IMR-90 (cell line): ENCODE data around the gene MDP1. TPM values are rescaled to one million over a fixed set of nuclear protein-coding genes. Genes with fewer than 3 reads are reported as not detected.
A peak's percentile ranks its signal among the peaks of the same experiment; 100 is the strongest.

Experiments
- ATAC-seq: fragments of 200-7000 bp; cut with Tn5 transposase; 2 replicates; pipeline ENCODE4 v1.9.1; 2020; ENCODE audit warnings: low read depth, mild to moderate bottlenecking, moderate library complexity
- BruUV-seq: library from RNA; stranded (reverse); fragments of 400-500 nt; replicated peaks from 2 replicates; lab custom pipeline; 2021; lab: Mats Ljungman, UMichigan
- CTCF ChIA-PET: fragments of 300-600 bp; formaldehyde crosslinking; extraction: SDS; loops from one replicate; lab custom pipeline; 2021; ENCODE audit warnings: antibody characterized with exemption; lab: Yijun Ruan, JAX
- POLR2A ChIA-PET: fragments of 300-600 bp; sonication (Branson Sonifier 250); formaldehyde crosslinking; loops from one replicate; lab custom pipeline; 2022; ENCODE audit warnings: antibody characterized with exemption; ENCODE audit not compliant: unreplicated experiment; lab: Charles Lee
- DNase-seq: peaks from one replicate; pipeline ENCODE4 v3.0.0; 2013
- H2AFZ ChIP-seq: replicated peaks from 2 replicates; pipeline ENCODE3; 2013; ENCODE audit warnings: low read length, mild to moderate bottlenecking; ENCODE audit not compliant: poor library complexity
- H2AK5ac ChIP-seq: 2 replicates; pipeline ENCODE4 v1.6.1; 2013; ENCODE audit warnings: low read depth, low read length, inconsistent platforms
- H2AK9ac ChIP-seq: replicated peaks from 2 replicates; pipeline ENCODE3; 2013; ENCODE audit warnings: mild to moderate bottlenecking, low read depth, low read length, moderate library complexity; ENCODE audit not compliant: poor library complexity
- H2BK120ac ChIP-seq: 2 replicates; pipeline ENCODE4 v1.6.1; 2013; ENCODE audit warnings: low read depth, low read length, inconsistent platforms
- H2BK15ac ChIP-seq: 3 replicates; pipeline ENCODE4 v1.6.1; 2013; ENCODE audit warnings: low read depth, low read length, inconsistent platforms
- H2BK20ac ChIP-seq: 2 replicates; pipeline ENCODE4 v1.6.1; 2013; ENCODE audit warnings: low read depth, mild to moderate bottlenecking, inconsistent platforms, low read length, moderate library complexity
- H2BK5ac ChIP-seq: 2 replicates; pipeline ENCODE4 v1.6.1; 2013; ENCODE audit warnings: mild to moderate bottlenecking, low read depth, low read length, inconsistent platforms; ENCODE audit not compliant: poor library complexity, severe bottlenecking
- H3K14ac ChIP-seq: replicated peaks from 2 replicates; pipeline ENCODE4 v1.6.1; 2013; ENCODE audit warnings: low read depth, low read length, inconsistent platforms
- H3K18ac ChIP-seq: 2 replicates; pipeline ENCODE4 v1.6.1; 2013; ENCODE audit warnings: low read depth, low read length, control low read depth
- H3K23ac ChIP-seq: 2 replicates; pipeline ENCODE4 v1.6.1; 2013; ENCODE audit warnings: low read depth, low read length, inconsistent platforms
- H3K27ac ChIP-seq: 2 replicates; pipeline ENCODE4 v1.5.1; 2013; ENCODE audit warnings: mild to moderate bottlenecking, control low read depth, low read length; ENCODE audit not compliant: insufficient read depth
- H3K27me3 ChIP-seq: 2 replicates; pipeline ENCODE4 v1.6.1; 2013; ENCODE audit warnings: low read length; ENCODE audit not compliant: control insufficient read depth, insufficient read depth
- H3K36me3 ChIP-seq: 2 replicates; pipeline ENCODE4 v1.6.1; 2013; ENCODE audit warnings: low read length, mixed read lengths; ENCODE audit not compliant: control insufficient read depth, insufficient read depth
- H3K4ac ChIP-seq: 2 replicates; pipeline ENCODE4 v1.6.1; 2013; ENCODE audit warnings: low read depth, low read length, inconsistent platforms
- H3K4me1 ChIP-seq: 2 replicates; pipeline ENCODE4 v1.6.1; 2013; ENCODE audit warnings: low read length, mixed read lengths; ENCODE audit not compliant: control insufficient read depth, insufficient read depth
- H3K4me2 ChIP-seq: 2 replicates; pipeline ENCODE4 v1.6.1; 2013; ENCODE audit warnings: low read depth, mild to moderate bottlenecking, control low read depth, low read length, moderate library complexity
- H3K4me3 ChIP-seq: 2 replicates; pipeline ENCODE4 v1.5.1; 2013; ENCODE audit warnings: low read depth, mild to moderate bottlenecking, control low read depth, low read length, moderate library complexity; ENCODE audit not compliant: insufficient read depth
- H3K56ac ChIP-seq: 2 replicates; pipeline ENCODE4 v1.6.1; 2013; ENCODE audit warnings: low read length, inconsistent platforms; ENCODE audit not compliant: insufficient read depth; ENCODE audit errors: extremely low read depth
- H3K79me1 ChIP-seq, 2 experiments: 2 replicates each; pipeline ENCODE4 v1.6.1; 2013; ENCODE audit warnings: low read length in 2 of 2, inconsistent platforms in 1 of 2, low read depth in 1 of 2
- H3K9ac ChIP-seq: 2 replicates; pipeline ENCODE4 v1.6.1; 2013; ENCODE audit warnings: low read depth, low read length, control low read depth
- H3K9me1 ChIP-seq: 2 replicates; pipeline ENCODE4 v1.6.1; 2013; ENCODE audit warnings: low read length, inconsistent platforms; ENCODE audit not compliant: insufficient read depth
- H3K9me3 ChIP-seq: 2 replicates; pipeline ENCODE4 v1.6.1; 2013; ENCODE audit warnings: low read length; ENCODE audit not compliant: control insufficient read depth, insufficient read depth
- H4K20me1 ChIP-seq: 2 replicates; pipeline ENCODE4 v1.6.1; 2013; ENCODE audit warnings: low read length, inconsistent platforms; ENCODE audit not compliant: insufficient read depth
- H4K5ac ChIP-seq: 2 replicates; pipeline ENCODE4 v1.6.1; 2013; ENCODE audit warnings: mild to moderate bottlenecking, low read depth, low read length, control low read depth
- H4K8ac ChIP-seq, 2 experiments: 2 replicates each; pipeline ENCODE4 v1.6.1; 2013; ENCODE audit warnings: low read depth in 2 of 2, low read length in 2 of 2, control low read depth in 1 of 2, inconsistent platforms in 1 of 2
- H4K91ac ChIP-seq: 2 replicates; pipeline ENCODE4 v1.6.1; 2013; ENCODE audit warnings: low read depth, low read length, inconsistent platforms; ENCODE audit not compliant: insufficient read depth
- BHLHE40 ChIP-seq: fragments of 150-350 bp; IDR thresholded peaks from 2 replicates; pipeline ENCODE4 v1.6.1; 2016; ENCODE audit warnings: mild to moderate bottlenecking, low read depth, low read length
- CEBPB ChIP-seq: IDR thresholded peaks from 2 replicates; pipeline ENCODE4 v1.6.1; 2012; ENCODE audit warnings: low read depth, low read length, improper control_type of control experiment
- CHD1 ChIP-seq: IDR thresholded peaks from 2 replicates; pipeline ENCODE4 v1.6.1; 2012; ENCODE audit warnings: low read depth, low read length, improper control_type of control experiment
- CTCF ChIP-seq: conservative IDR thresholded peaks from 2 replicates; pipeline ENCODE4 v1.5.1; 2012; ENCODE audit warnings: mild to moderate bottlenecking, low read depth, low read length, improper control_type of control experiment
- FOS ChIP-seq: fragments of 150-350 bp; IDR thresholded peaks from 2 replicates; pipeline ENCODE4 v1.6.1; 2016; ENCODE audit warnings: low read depth, low read length
- MAFK ChIP-seq: IDR thresholded peaks from 2 replicates; pipeline ENCODE4 v1.6.1; 2012; ENCODE audit warnings: low read depth, low read length, improper control_type of control experiment
- MAZ ChIP-seq: IDR thresholded peaks from 2 replicates; pipeline ENCODE4 v1.6.1; 2012; ENCODE audit warnings: low read depth, mild to moderate bottlenecking, low read length, improper control_type of control experiment, moderate library complexity, borderline replicate concordance
- MXI1 ChIP-seq: IDR thresholded peaks from 2 replicates; pipeline ENCODE4 v1.6.1; 2012; ENCODE audit warnings: low read depth, mild to moderate bottlenecking, low read length, moderate library complexity, borderline replicate concordance
- POLR2A ChIP-seq: IDR thresholded peaks from 2 replicates; pipeline ENCODE4 v1.6.1; 2012; ENCODE audit warnings: mild to moderate bottlenecking, low read depth, low read length
- RAD21 ChIP-seq: IDR thresholded peaks from 2 replicates; pipeline ENCODE4 v1.6.1; 2012; ENCODE audit warnings: low read length, improper control_type of control experiment
- RCOR1 ChIP-seq: IDR thresholded peaks from 2 replicates; pipeline ENCODE4 v1.6.1; 2012; ENCODE audit warnings: mild to moderate bottlenecking, low read length, improper control_type of control experiment; ENCODE audit not compliant: insufficient replicate concordance
- RFX5 ChIP-seq: IDR thresholded peaks from 2 replicates; pipeline ENCODE4 v1.8.0; 2012; ENCODE audit warnings: low read depth, mild to moderate bottlenecking, low read length, moderate library complexity
- SMC3 ChIP-seq: fragments of 150-350 bp; IDR thresholded peaks from 2 replicates; pipeline ENCODE4 v1.6.1; 2016; ENCODE audit warnings: low read depth, mild to moderate bottlenecking, antibody characterized with exemption, low read length, moderate library complexity
- WGBS, 2 experiments: methylation state at CpG; one replicate each; pipeline versions ENCODE4 v1.1.5 to v1.1.7; 2013; ENCODE audit warnings: missing lambda C conversion rate in 2 of 2; ENCODE audit not compliant: insufficient read length in 1 of 2; ENCODE audit errors: extremely low coverage in 2 of 2; 5-methylcytosine and 5-hydroxymethylcytosine counted together
- dilution Hi-C: fragments of 300-500 bp; cut with HindIII; formaldehyde crosslinking; loops from one replicate; pipeline ENCODE4 v1.14.3; 2018; ENCODE audit warnings: low sequenced_read_pairs; ENCODE audit not compliant: unreplicated experiment
- in situ Hi-C: fragments of 300-500 bp; cut with MboI; formaldehyde crosslinking; loops from 3 replicates; pipeline ENCODE4 v1.14.3; 2019; ENCODE audit warnings: low sequenced_read_pairs, inconsistent platforms, mixed read lengths
- intact Hi-C: fragments of 100-400 bp; cut with micrococcal nuclease; formaldehyde crosslinking; loops from 2 replicates; pipeline ENCODE4 v1.10.0; 2022
- polyA plus RNA-seq, 3 experiments: library from polyadenylated mRNA; depleted of rRNA; stranded (reverse); fragments of >200 nt; gene quantifications; 2 replicates each; pipeline ENCODE4 v1.2.3, GENCODE V29; 2012; ENCODE audit warnings: low replicate concordance in 1 of 3
- total RNA-seq: library from RNA; depleted of rRNA; stranded (reverse); fragments of >200 nt; gene quantifications from 2 replicates; pipeline ENCODE4 v1.2.3, GENCODE V29; 2012
- TF ChIP-seq, protein P1 (sequence below): fragments of 150-350 bp; IDR thresholded peaks from 2 replicates; pipeline ENCODE4 v1.6.1; 2016; ENCODE audit warnings: low read depth, mild to moderate bottlenecking, low read length, moderate library complexity, borderline replicate concordance
- TF ChIP-seq, protein P2 (sequence below): fragments of 150-350 bp; IDR thresholded peaks from 2 replicates; pipeline ENCODE4 v1.6.1; 2017; ENCODE audit warnings: mild to moderate bottlenecking, antibody characterized with exemption, low read length, low read depth

Gene MDP1
- total and polyA plus RNA-seq, 2 of the 4 experiments (the other 2 are of a cell fraction): 15.1 to 17.8 TPM

GRCh38 chr14:24258548-24259265, 42.8 kb upstream of the MDP1 start:
- peak overlapping the region; percentile 79 for H4K91ac ChIP-seq
- intact Hi-C loops: no loop called here
- TF ChIP-seq RAD21 (no peak), CHD1 (no peak), FOS (no peak), MAZ (no peak), CEBPB (no peak), MXI1 (no peak), POLR2A (no peak), BHLHE40 (no peak), SMC3 (no peak), RCOR1 (no peak), MAFK (no peak), RFX5 (no peak), CTCF (no peak)
- TF ChIP-seq, protein P1, sequence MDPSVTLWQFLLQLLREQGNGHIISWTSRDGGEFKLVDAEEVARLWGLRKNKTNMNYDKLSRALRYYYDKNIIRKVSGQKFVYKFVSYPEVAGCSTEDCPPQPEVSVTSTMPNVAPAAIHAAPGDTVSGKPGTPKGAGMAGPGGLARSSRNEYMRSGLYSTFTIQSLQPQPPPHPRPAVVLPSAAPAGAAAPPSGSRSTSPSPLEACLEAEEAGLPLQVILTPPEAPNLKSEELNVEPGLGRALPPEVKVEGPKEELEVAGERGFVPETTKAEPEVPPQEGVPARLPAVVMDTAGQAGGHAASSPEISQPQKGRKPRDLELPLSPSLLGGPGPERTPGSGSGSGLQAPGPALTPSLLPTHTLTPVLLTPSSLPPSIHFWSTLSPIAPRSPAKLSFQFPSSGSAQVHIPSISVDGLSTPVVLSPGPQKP: no peak
- TF ChIP-seq, protein P2, sequence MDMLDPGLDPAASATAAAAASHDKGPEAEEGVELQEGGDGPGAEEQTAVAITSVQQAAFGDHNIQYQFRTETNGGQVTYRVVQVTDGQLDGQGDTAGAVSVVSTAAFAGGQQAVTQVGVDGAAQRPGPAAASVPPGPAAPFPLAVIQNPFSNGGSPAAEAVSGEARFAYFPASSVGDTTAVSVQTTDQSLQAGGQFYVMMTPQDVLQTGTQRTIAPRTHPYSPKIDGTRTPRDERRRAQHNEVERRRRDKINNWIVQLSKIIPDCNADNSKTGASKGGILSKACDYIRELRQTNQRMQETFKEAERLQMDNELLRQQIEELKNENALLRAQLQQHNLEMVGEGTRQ: no peak

More at GRCh38 chr14:24258548-24259265, 42.8 kb upstream of the MDP1 start:
- Histone ChIP-seq H3K27ac (no peak overlapping the region; the same call in 1 of the 2 replicates), H3K18ac (no peak overlapping the region), H3K4me1 (peaks cover 8% of the 10 kb centered on the region), H3K14ac (no peak overlapping the region), H2BK120ac (peak overlapping the region; percentile 79), H4K5ac (no peak overlapping the region), H3K4me3 (no peak overlapping the region), H3K4ac (peak overlapping the region; percentile 60; the same call in 1 of the 2 replicates), H3K9ac (no peak overlapping the region), H3K56ac (no peak overlapping the region), H2BK5ac (no peak overlapping the region), H4K20me1 (no peaks in the 10 kb centered on the region), H2BK15ac (peak overlapping the region; percentile 68; the same call in 1 of the 3 replicates), H3K9me3 (no peaks in the 10 kb centered on the region), H3K27me3 (no peaks in the 10 kb centered on the region), H3K4me2 (no peak overlapping the region), H3K79me1 (peaks cover 0 to 2% of the 10 kb centered on the region in 2 experiments; a peak in 1 of 4 replicates), H2AK5ac (peak overlapping the region; percentile 84), H2BK20ac (peak overlapping the region; percentile 42; the same call in 1 of the 2 replicates), H2AFZ (peak overlapping the region; percentile 82), H2AK9ac (peak overlapping the region; percentile 96), H3K9me1 (peaks cover 16% of the 10 kb centered on the region; the same call in 1 of the 2 replicates), H3K23ac (no peak overlapping the region), H3K36me3 (peaks cover 2% of the 10 kb centered on the region; the same call in 1 of the 2 replicates), H4K8ac (peak overlapping the region; percentile 65 to 67; a peak in 2 of 4 replicates)
- BruUV-seq: no TSS peak
- 92% methylated on average over 7 of the region's 18 CpGs; no CpG with 5 or more reads in 1 of the 2 experiments for WGBS, 2 experiments
- DNase-seq: no peak
- CTCF ChIA-PET: no interaction called here
- dilution Hi-C loops (no loop called here), in situ Hi-C loops (no loop called here)
- ATAC-seq: no peak
- POLR2A ChIA-PET: no interaction called here
